KBM-7 (cell line): Measurements from ENCODE around the gene DNAH11.

Experiments
- DNase-seq: peaks from one replicate; pipeline ENCODE4 v3.0.0-alpha.2; 2015
- in situ Hi-C: fragments of 300-500 bp; cut with MboI; formaldehyde crosslinking; loops from 2 replicates; pipeline ENCODE4 v1.14.3; 2020; ENCODE audit warnings: low sequenced_read_pairs, low pct_unique_long_range_greater_than_20kb, mixed read lengths

The DNAH11 gene

DNA sequence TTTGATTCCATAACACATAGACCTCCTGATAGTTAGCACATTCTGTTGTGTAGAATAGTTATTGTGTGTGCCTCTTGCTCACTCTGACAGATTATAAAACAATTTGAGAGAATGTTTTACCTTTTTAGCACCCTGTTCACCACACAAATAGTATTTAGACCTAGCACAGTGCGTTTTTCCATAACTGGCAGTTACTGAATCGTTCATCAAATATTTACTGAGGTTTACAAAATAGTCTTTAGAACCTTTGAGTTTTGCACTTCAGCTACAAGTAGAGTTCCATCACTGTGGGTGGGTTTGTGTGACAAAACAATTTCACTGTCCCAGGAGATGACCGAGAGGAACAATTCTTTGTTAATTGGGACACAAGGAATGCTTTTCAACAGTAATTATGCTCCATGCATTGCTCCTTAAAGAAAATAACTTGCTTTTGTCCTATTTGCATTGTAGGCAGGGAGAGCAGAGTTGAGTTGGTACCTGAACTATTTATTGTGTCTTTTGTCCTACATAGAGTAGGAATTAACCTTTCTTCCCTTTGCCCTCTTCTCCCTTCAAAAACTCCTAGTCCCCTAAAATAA is 62.3 kb downstream of the DNAH11 start:
- no peak for DNase-seq
- in situ Hi-C loops: no loop called here

DNA sequence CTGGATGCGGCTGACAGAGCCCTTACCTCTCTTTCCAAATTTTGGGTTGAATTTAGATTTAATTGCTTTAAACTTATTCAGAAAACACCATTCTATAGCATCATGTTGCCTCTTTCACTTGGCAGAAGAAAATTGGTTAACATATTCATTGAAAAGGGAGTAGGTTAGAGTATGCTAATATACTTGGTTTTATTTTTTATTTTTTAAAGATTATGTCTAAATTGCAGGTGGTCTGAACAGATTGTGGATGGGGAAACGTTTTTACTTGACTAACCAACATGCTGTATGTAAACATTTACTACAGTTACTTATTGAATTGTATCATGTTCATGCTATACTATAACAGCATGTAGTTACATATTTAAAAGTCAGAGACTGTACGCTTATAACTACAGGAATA is 65.6 kb downstream of the DNAH11 start:
- no peak for DNase-seq
- in situ Hi-C loops: no loop called here

DNA sequence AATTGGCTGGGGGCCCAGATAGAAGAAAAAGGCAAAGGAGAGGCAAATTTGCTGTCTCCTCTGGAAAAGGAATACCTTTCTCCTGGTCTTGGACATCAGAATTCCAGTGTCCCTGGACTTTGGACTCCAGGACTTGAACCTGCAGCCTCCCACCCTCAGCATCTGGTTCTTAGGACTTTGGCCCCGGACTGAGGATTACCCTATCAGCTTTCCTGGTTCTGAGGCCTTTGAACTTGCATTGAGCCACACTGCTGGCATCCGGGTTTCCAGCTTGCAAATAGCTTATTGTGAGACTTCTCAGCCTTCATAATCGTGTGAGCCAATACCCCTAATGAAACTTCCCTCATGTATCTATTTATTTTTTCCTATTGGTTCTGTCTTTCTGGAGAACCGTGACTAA is 68.3 kb downstream of the DNAH11 start:
- DNase-seq: no peak
- in situ Hi-C loops: no loop called here

DNA sequence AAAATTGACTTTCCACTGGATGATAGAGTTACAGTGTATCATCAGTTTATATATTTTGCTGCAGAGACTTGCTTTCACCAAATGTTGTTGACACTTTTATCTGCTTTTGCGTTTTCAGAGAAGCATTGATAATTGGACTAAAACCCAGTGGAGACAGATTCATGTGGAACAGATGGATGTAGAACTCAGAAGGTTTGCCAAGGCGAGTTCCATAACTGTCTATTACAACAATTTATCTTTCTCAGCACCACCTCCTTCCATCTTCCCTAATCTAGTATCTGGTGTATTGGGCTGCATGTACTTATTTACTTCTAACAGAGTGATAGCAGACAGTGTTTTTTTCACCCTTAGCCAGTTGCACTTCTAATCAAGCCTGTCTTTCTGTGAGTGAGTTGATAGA is 73.3 kb downstream of the DNAH11 start:
- in situ Hi-C loops: no loop called here
- DNase-seq: no peak

DNA sequence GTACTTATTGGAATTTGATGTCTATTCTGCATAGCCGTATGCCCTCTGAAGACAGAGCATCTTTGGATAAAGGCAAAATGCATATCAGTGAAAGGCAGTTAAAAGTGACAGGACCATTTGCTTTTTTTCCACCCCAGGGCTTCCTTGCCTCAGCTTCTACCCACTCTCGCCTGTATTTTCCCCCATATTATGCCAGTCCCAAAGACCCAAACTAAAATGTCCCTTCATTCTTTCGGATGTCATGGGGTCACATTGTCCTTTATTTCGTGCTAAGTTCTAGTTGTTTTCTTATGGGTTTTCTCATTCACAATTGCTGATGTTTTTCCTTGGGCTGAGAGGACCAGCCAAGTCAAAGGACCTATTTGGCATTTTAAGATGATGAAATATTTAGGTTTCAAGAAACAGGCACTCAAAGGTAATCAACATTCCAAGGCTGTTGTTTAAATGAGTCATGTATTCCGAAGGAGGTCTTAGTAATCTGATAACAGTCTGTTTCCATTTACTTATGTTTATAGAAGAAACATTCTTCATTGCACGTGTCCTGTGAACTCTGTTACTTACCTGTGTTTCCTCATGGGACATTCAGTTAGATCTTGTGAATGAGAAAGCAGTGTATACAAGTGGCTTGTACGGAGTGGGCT is 74.1 kb downstream of the DNAH11 start:
- in situ Hi-C loops: no loop called here
- no peak for DNase-seq

DNA sequence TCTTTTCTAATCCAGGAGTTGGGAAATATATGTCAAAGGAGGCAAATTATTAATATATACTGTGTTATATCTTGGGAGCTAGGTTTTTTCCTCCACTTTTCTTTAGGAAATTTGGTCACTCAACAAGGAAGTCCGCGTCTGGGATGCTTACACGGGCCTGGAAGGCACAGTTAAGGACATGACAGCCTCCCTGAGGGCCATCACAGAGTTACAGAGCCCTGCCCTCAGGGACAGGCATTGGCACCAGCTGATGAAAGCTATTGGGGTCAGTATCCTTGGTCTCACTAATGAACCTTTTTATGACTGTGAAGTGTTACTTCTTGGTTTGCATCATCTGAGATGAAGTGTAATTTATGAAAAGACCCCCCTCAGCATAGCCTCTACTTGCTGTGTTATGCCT is 74.7 kb downstream of the DNAH11 start:
- no peak for DNase-seq
- in situ Hi-C loops: no loop called here

DNA sequence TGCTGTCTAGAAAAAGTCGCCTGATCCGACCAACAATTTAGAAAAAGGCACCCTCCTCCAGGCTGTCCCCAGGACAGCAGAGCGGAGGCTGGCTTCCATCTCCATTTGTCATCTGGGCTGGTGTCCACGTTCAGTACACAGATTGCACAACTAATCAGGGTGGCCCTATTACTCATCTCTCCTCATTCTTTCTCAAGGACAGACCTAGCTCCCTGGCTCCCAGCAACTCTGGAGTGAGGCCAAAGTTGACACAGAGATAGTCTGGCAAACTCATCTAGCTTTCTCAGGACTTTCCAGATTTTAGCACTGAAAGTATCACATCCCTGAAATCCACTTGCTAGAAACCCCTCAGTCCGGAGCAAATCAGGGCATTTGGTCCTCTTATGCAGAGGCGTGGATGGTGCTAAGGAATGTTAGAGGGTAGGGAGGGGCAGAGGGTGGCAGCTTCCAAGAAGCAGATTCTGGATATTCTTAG is 75.1 kb downstream of the DNAH11 start:
- in situ Hi-C loops: no loop called here
- DNase-seq: no peak

DNA sequence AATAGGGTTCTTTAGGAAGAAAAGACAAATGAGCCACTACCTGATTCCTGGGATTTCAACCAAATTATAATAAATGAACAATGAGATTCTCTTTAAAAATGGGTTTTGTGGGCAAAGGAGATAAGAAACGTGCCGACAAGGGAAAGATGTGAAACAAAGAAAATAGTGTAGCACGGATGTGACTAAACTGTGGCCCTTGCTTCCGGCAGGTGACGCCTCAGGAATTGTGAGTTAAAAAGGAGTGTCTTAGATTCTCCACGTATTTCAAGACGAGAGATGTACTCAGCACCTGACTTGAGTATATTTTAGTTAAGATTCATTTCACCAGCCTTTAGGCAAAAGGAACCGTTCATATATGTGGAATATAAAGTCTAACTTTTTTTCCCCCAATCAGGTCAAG is 75.9 kb downstream of the DNAH11 start:
- DNase-seq: no peak
- in situ Hi-C loops: no loop called here

DNA sequence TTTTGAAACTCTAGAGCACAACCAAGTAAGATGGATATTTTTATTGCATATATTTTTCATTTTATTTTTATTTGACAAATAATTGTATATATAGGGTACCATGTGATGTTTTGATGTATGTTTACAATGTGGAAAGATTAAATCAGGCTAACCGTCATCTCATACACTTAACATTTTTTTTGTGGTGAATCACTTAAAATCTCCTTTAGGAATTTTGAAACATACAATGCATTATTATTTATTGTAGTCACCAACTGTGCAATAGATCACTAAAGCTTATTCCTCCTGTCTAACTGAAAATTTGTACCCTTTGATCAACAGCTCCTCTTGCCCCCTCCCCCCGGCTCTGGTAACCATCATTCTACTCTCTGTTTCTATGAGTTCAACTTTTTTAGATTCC is 77.2 kb downstream of the DNAH11 start:
- DNase-seq: no peak
- in situ Hi-C loops: no loop called here

DNA sequence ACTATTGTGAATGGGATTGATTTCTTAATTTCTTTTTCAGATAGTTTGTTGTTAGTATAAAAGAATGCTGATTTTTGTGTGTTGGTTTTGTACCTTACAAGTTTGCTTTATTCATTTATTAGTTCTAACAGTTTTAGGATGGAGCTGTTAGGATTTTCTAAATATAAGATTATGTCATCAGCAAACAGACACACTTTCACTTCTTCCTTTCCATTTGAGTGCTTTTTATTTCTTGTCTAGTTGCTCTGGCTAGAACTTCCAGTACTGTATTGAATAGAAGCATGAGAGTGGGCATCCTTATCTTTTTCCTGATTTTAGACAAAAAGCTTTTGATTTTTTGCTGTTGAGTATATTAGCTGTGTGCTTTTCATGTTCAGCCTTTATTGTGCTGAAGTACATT is 81.5 kb downstream of the DNAH11 start:
- in situ Hi-C loops: no loop called here
- DNase-seq: no peak

DNA sequence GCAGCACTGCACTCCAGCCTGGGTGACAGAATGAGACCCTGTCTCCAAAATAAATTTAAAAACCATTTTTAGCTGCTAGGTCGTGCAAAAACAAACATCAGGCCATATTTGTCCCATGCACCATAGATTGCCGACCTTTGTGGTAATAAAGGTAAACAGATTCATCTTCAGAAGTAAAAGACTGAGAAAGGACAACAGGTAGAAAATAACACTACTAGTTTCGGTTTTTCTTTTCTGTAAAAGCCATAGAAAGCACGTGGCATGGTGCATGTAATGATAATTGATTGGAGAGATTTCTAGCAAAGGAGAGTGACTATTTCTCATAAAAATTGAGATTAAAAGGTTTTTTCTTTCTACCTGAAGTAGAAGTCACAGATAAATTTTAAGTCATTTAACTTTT is 93.9 kb downstream of the DNAH11 start:
- in situ Hi-C loops: no loop called here
- no peak for DNase-seq

DNA sequence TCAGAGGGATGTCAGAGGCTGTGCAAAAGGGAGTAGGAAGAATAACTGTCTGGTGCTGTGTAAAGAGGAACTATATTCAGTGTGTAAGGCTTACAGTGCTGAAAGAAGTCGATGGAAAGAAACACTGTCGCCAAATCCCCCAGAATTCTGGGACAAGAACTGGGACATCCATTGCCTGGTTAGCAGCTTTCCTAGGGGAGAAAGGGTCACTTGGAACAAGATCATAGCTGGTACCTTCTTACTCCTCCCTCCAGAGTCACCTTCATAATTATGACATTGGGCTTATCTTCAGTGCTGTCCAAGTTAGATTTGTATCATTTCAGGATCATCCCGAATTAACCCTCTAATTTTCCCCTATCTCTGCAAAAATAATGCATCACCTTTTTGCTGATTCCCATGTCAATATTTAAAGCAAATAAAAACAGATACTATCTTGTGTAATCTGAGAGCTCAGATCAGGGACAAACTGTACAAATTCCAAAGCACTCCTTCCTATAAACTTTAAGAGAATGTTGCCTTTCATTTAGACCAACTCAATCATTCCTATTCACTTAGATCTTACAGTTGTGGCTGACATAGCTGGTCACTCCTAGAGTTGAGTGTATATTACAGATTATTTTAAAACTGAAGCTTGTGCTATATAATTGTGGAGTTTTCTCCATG is 96.5 kb downstream of the DNAH11 start:
- no peak for DNase-seq
- in situ Hi-C loops: no loop called here

DNA sequence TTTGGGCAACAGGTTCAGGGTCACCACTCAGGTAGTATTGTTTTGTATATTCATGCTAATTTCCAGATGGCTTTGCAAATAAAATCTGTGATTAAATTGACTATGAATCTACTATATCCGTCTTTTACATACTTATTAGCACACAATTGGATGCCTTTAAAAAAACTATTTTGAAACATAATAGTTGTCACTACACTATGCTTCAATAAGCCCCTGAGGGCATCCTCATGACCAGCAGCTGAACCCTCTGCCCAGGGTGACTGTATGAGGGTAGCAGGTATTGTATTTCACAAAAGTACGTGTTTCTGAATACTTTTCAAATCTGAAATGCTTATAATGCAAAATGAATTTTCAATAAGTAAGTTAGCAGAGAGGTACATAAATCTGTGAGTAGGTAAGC is 97.3 kb downstream of the DNAH11 start:
- DNase-seq: no peak
- in situ Hi-C loops: no loop called here

DNA sequence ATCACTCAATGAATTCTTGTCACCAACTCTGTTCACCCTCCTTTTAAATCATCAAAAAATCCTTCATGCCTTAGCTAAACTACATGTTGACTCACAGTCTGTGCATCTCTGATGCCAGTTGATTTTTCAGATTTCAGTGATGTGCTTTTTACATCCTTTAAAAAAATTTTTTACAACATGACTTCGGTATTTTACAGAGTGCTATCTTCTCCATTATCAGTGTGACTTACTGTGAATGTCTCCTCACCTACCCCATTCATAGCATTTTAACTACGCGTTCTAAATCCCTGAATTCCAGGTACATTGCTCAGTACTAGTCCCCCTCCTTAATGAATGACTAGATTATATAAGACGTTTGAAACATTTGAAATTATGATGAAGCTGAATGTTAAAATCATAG is 98.7 kb downstream of the DNAH11 start:
- in situ Hi-C loops: no loop called here
- no peak for DNase-seq

DNA sequence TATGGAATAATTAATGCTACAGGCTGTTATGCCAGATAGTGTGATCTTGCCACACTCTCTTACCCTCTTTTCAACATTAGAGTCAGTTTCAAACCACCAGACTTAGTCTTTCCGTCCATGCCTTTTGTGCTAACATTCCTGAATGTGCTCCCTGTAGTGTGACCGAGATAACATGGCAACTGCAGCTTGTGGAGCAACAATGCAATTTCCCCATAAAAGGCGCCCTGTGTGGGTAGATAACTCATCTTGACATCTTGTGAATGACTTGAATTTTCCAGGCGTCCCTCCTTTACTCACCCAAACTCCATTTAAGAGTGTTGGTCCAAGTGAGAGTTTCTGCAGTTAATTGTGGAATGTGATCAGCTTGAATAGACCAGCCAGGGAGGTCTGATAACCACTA is 99.6 kb downstream of the DNAH11 start:
- no peak for DNase-seq
- in situ Hi-C loops: no loop called here

DNA sequence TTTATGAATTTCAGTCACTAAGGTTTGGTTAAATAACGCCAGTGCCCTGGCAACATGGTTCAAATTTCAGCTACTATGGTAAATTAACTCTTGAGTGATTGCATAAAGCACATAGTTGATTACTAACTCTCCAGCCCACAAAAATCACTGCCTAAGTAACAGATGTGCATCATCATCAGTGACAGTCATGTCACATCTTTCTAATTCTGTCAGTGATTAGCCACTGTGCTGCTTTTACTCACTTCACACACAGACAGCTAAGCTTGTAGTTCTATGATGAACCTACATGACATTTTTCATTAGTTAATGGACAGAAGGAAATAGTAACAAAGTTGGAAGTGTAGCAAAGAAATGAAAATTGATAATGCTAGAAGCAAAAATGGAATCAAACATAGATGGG is 108.9 kb downstream of the DNAH11 start:
- in situ Hi-C loops: no loop called here
- DNase-seq: no peak

DNA sequence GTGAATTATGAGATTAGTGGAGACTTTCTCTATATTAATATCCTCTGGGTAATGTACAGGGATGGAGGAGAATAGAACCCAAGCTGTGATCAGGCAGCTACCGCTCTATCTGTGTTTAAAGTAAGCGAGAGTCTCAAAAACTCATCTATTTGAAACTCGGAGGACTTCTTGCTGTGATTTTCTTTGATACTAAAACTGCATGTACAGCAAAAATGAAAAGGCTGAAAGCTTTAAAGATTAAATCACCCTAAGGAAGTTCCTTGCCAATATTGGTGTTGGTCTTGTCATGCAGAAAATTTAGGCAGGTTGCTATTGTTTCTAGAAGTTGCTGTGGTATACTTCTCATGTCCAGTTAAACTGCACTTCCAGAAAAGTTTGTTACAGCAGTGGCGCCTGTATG is 110.8 kb downstream of the DNAH11 start:
- in situ Hi-C loops: no loop called here
- no peak for DNase-seq

DNA sequence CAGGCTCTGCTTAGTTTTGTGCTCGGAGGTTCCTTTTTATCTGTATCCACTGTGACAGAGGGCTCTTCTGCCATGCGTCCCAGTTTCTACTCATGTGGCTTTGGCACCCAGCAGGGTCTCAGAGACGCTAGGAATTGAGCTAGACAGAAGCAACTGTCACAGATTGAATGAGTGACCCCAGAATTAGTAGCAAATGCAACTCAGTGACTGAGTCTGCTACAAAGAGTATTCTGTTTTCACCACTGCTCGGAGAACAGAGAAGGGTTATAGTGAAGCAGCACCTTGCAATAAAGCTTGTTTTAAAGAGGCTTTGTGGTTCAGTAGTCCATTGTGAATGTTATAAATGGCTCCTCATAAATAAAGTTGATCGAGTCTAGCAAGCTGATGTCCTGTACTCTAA is 113.2 kb downstream of the DNAH11 start:
- in situ Hi-C loops: no loop called here
- no peak for DNase-seq

DNA sequence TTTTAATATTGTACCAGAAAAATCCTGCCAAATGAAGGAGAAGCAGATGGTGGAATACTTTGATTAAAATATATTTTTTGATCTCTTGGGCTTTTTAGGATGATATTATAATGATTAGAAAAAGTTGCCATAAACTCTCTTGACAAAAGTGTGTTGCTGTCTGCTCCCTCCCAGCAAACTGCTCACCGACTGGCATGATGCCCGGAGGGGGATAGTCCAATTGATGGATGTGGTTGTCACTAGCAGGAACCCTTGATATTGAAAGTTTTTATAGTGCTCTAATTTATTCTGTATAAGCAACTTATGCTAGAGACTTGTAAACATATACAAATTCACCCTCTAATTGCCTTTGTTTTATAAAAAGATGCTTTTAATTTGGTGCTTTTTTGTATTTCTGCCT is 114.0 kb downstream of the DNAH11 start:
- in situ Hi-C loops: no loop called here

DNA sequence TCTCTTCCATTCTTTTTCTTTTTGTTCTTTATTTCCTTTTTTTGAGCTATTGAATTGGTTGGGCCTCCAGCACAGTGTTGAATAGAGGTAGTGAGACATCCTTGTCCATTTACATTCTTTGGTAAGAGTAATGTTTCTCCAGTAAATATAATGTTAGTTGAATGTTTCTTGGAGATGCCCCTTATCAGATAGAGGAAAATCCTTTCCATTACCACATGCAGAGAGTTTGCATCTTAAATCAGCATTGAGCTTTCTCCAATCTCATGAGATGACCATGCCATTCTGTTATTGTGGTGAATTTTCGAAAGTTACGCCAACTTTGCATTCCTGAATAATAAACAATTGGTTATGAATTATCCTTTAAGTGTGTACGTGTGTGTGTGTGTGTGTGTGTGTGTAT is 127.7 kb downstream of the DNAH11 start:
- no peak for DNase-seq
- in situ Hi-C loops: no loop called here

More for the DNA sequence above, 114.0 kb downstream of the DNAH11 start:
- DNase-seq: no peak

DNA sequence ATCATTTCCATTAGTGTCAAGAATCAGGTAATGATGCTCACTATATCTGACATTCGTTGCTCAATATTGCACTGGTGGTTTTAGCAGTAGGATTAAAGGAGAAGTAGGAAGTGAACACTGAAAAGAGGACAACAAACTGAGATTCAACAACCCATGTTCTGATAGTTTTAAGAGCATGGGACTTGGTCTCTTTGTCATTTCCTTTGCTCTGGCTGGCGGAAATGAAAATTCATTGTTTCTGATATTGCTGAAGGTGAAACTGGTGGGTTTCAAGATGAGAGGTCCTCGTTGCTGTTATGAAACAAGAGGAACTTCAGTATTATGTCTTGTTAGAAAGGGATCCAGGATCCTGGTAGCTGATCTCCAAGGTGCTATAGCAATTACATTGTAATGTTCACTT is 129.0 kb downstream of the DNAH11 start:
- DNase-seq: peak; percentile 8
- in situ Hi-C loops: no loop called here
